GM18951 (cell line): ENCODE measurements around the gene RPS3.
"Not testable (repeated sequence)": the region's sequence is repeated elsewhere in the genome, so short reads cannot be mapped to it uniquely, and the experiment has no call there.

Experiments used
- POLR2A ChIP-seq: IDR thresholded peaks from 4 replicates; pipeline ENCODE4 v1.6.1; 2011; ENCODE audit warnings: mild to moderate bottlenecking; ENCODE audit not compliant: insufficient read length, insufficient read depth; ENCODE audit errors: extremely low read depth
- in situ Hi-C: fragments of 300-500 bp; cut with MboI; formaldehyde crosslinking; loops from one replicate; pipeline ENCODE4 v1.12.0; 2022; ENCODE audit warnings: low sequenced_read_pairs, mixed read lengths, inconsistent platforms; ENCODE audit not compliant: unreplicated experiment

The RPS3 gene

DNA sequence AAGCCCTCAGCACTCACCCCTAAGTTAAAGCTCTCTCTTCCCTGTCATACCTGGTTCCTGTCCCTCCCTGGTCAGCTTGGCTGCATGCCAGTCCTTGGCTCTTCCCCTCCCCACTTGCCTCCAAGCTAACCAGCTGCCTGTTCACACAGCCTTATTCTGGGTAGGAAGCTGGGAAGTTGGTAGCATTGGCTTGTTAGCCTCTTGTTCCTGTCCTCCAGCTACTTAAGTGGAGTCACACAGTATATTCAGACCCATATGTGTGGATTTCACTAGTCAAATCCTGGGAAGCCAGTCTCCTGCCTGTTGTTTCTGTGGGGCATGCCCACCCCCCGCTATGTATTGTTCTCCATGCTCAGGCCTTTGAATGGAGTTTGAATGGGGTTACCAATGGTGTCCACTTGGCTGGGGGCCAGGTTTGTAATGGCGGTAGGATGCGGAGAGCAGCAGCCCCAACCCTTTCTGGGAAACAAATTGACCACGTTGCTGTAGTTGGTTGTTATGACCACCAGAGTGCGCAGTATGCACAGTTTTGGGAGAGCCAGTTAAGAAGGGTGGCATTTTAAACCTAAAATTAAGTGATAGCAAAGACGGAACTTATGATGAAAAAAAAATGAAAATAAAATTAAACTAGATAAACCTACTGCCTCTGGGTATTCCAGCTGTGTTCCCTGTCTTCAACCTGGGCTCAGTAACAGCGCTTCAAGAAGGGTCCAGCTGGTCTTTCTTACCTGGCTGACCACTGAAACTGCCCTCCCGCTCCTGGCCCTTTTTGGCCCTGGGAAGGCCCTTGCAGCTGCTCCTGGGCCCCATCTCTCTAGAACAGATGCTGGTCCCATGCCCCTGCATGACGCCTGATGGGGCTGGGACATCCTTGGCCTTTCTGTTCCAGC, 10.7 kb upstream of the RPS3 start:
- in situ Hi-C loops = no loop called here
- no peak for TF ChIP-seq POLR2A

DNA sequence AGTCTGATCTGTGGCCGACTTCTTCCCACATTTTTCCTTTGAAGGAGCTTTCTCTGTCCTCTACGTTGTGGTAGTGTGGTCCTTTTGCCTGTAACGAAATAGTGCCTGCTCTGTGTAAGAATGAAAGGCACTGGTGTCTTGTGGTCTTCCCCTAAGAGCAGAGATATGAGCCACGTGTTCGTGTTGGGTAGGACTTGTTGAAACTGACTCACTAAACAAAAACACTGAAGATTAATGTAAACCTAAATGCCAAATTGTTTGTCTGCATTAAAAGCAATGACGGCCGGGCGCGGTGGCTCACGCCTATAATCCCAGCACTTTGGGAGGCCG, 10.1 kb upstream of the RPS3 start:
- TF ChIP-seq POLR2A = no peak
- in situ Hi-C loops = no loop called here

DNA sequence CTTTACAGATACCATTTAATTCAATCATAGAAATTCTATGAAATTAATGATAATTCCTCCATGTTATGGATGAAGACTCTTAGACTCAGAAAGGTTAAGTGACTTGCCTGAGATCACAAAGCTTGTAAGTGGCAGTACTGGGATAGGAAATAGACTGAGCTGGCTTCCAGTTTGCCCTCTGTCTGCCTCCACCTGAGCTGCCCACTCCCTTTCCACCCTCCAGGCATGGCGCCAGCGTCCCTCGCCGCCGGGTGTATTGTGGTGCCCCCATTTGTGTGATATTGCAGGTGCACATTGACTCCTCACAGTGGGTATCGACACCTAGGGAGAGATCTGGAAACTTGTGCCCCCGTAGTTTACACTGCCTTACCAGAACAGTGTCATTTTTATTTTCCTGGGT, 9.4 kb upstream of the RPS3 start:
- in situ Hi-C loops = no loop called here
- no peak for TF ChIP-seq POLR2A

DNA sequence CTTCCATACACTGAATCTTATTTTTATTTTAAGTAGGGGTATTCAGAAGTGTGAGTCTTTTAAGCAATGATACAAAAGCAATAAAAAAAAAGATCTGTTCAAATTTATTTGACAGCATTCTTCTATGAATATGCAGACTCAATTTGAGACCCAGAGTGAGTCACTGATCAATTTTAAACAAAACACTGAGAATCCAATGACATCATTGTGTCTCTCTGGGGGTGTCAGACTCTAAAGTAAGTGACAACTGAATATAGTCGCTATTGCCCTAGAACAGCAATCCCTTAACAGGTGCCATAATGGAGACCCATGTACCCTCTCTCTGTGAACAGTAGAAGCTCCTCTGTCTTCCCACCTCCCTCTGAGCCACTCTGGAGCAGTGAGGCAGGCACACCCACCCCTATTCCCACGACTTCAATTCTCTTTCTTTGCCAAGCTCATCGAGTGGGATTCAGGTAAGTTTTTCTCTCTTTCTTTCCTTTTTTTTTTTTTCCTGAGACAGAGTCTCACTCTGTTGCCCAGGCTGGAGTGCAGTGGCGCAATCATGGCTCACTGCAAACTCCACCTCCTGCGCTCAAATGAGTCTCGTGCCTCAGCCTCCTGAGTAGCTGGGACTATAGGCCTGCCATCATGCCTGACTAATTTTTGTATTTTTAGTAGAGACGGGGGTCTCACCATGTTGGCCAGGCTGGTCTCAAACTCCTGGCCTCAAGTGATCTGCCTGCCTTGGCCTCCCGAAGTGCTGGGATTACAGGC, 5.1 kb upstream of the RPS3 start:
- in situ Hi-C loops = no loop called here

DNA sequence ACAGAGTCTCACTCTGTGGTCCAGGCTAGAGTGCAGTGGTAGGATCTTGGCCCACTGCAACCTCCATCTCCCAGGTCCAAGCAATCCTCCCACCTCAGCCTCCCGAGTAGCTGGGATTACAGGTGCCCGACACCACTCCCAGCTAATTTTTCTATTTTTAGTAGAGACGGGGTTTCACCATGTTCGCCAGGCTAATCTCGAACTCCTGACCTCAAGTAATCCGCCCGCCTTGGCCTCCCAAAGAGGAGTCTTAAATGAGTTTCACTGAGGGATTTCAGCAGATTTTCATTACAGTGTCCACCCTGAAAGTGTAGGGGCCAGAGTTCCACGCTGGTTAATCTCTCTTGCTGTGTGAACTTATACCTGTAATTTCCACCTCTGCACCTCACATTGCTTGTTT, 412 bp upstream of the RPS3 start:
- no peak for TF ChIP-seq POLR2A
- in situ Hi-C loops = no loop called here

More for the DNA sequence above, 5.1 kb upstream of the RPS3 start:
- no peak for TF ChIP-seq POLR2A

DNA sequence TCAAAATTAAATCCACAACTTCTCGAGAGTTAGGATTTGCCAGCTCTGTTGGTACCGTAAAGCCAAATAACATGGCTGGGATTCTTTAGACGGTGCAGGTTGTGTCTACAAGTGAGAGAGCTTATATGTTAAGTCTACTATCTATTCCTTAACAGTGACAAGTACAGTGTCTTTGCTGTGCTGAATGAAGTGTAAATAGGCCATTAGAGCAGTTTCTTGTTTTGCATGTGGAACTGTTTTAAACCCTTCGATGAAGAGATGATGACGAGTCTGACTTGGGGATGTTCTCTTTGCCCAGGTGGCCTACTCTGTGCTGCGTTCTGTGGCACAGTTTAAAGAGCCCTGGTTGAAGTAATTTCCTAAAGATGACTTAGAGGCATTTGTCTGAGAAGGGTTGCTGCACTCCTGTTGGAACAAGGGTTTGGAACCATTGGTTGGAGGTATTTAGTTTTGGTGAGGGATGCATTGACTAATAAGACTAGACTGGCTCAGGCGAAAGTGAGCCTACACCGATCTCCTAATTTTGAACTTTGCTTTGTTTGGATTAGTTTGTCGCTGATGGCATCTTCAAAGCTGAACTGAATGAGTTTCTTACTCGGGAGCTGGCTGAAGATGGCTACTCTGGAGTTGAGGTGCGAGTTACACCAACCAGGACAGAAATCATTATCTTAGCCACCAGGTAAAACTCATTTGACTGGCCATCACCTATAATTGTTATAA, 988 bp downstream of the RPS3 start:
- no peak for TF ChIP-seq POLR2A
- in situ Hi-C loops = no loop called here

DNA sequence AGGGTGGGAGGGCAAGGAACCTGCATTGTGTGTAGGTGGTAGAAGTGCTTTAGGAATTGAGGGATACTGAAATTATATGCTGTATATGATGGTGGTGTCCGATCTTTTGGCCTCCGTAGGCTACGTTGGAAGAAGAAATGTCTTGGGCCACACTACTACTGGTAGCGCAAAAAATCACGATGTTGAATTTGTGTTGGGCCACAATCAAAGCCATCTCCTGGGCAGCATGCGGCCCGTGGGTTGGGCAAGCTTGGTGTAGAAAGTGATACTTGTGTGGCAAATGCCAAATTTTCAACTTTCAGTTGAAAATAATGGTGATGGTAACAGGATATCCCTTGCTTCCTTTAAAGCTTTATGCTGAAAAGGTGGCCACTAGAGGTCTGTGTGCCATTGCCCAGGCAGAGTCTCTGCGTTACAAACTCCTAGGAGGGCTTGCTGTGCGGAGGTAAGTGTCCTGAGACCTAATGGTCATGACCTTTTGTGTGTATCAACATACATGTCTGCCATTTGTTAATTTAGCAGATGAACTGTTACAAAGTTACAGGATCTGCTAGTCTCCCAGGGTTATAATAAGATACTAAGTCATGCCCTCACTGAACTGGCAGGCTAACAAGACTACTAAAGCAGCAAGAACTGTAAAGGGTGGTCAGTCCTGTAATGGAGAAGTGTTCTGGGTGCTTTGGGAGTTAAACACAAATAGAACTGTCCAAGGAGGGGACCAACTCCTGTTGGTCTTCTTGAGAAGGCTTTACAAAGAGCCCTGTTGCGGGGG, 2.9 kb downstream of the RPS3 start:
- TF ChIP-seq POLR2A = no peak
- in situ Hi-C loops = no loop called here

DNA sequence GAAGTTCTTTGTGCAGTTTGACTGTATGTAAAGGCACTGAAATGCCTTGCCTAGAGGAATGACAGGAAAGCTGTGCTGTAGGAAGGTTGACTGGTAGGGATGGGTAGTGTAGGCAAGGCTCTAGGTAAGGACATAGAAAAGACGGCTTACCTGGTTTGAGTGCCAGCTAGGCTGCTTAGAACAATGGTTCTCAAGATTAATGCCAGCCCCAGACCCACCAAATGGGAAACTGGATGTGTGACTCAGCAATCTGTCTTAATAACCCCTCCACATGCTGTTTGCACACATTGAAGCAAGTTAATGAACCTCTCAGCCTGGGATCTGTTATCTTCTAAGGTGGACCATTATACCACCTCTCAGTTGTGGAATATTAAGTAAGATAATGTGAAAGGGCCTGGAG, 3.7 kb downstream of the RPS3 start:
- in situ Hi-C loops = no loop called here
- TF ChIP-seq POLR2A = no peak

DNA sequence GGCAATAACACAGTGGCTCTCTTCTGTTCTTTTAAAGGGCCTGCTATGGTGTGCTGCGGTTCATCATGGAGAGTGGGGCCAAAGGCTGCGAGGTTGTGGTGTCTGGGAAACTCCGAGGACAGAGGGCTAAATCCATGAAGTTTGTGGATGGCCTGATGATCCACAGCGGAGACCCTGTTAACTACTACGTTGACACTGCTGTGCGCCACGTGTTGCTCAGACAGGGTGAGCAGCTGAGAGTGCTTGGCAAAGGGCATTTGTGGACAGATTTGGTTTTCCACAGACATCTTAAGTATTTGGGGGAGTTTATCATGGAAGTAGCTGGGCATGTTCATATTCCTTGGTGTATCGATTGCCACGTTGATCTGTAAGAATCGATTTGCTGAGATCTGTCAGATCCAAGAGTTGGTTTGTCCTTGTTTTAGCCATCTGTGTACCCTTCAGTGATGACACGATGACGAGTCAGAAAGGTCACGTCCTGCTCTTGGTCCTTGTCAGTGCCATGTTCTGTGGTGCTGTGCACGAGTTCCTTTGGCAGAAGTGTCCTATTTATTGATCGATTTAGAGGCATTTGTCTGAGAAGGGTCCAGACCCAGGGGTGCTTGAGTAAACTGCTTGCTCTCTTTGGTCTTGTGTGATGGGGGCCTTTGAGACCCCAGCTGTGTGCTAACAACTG, 4.8 kb downstream of the RPS3 start:
- in situ Hi-C loops = no loop called here
- TF ChIP-seq POLR2A = no peak

DNA sequence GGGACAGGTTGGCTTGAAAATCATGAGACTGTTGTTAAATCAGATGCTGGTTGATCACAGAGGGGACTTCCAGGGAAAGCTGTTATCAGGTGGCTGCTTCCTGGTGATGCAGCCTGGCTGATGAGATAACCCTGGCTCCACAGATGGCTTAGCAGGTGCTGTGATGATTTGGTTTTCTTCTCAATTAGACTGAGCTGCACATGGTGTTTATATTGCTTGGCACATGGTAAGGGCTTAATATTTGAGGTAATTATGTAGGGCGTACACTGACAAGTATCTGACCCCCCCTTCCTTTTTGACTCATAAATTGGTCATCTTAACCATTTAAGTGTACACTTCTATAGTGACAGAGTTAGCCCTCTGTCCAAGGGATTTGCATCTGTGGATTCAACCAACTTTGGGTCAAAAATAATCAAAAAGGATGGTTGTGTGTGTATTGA, 7.0 kb downstream of the RPS3 start:
- no peak for TF ChIP-seq POLR2A
- in situ Hi-C loops = no loop called here

DNA sequence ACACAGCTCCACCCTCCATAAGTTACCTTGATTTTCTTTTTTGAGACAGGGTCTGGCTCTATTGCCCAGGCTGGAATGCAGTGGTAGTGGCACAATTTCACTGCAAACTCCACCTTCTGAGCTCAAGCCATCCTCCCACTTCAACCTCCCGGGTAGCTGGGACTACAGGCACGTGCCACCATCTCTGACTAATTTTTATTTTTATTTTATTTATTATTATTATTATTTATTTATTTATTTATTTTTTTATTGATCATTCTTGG, 9.6 kb downstream of the RPS3 start:
- in situ Hi-C loops = no loop called here

DNA sequence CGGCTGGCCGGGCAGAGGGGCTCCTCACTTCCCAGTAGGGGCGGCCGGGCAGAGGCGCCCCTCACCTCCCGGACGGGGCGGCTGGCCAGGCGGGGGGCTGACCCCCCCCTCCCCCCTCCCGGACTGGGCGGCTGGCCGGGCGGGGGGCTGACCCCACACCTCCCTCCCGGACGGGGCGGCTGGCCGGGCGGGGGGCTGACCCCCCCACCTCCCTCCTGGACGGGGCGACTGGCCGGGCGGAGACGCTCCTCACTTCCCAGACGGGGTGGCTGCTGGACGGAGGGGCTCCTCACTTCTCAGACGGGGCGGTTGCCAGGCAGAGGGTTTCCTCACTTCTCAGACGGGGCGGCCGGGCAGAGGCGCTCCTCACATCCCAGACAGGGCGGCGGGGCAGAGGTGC, 10.7 kb downstream of the RPS3 start:
- in situ Hi-C loops = not testable (repeated sequence)

More for the DNA sequence above, 9.6 kb downstream of the RPS3 start:
- no peak for TF ChIP-seq POLR2A

DNA sequence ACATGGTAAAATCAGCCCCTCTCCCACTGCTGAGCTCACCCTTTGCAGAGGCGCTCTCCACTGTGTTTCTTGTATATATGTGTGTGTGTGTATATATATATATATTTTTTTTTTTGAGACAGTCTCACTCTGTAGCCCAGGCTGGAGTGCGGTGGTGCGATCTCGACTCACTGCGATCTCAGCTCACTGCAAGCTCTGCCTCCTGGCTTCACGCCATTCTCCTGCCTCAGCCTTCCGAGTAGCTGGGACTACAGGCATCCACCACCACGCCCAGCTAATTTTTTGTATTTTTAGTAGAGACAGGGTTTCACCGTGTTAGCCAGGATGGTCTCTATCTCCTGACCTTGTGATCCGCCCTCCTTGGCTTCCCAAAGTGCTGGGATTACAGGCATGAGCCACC, 13.8 kb downstream of the RPS3 start:
- in situ Hi-C loops = not testable (repeated sequence)

DNA sequence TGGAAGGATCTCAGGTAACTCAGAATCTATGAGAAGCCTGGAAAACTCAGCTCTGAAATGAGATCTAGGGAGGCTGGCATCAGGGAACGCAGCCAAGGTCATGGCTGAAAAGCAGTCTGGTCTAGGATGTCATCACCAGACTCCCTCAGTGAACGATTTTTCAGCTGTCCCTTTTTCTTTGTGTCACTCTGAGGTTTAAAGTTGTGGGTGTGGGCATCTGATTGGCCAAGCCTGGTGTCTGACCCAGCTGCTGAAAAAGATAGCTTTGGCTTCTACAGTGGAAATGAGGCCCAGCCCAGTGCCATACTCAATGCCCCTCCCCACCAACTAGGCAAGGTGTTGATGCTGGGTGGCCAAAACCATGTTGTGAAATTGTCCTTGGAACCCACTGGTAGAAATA, 14.5 kb downstream of the RPS3 start:
- in situ Hi-C loops = no loop called here

More for the DNA sequence above, 14.5 kb downstream of the RPS3 start:
- TF ChIP-seq POLR2A = no peak
